Keratinocyte (primary cell): ENCODE data around the gene FRZB. TPM values are rescaled to one million over a fixed set of nuclear protein-coding genes. Genes with fewer than 3 reads are reported as not detected.

Experiments used
- DNase-seq: peaks from one replicate; pipeline ENCODE4 v3.0.0-alpha.2; 2011; ENCODE audit warnings: low read depth, missing footprints, low spot score
- FAIRE-seq: peaks from 2 replicates; lab custom pipeline; 2011; peaks lifted over from hg19 to GRCh38; lab: Jason Lieb, UNC
- H2AFZ ChIP-seq: 2 replicates; pipeline ENCODE4 v1.6.0; 2012; ENCODE audit warnings: low read length, control low read depth, inconsistent platforms; ENCODE audit not compliant: control insufficient read depth
- H3K27ac ChIP-seq: 2 replicates; pipeline ENCODE4 v1.5.1; 2011; ENCODE audit warnings: low read length; ENCODE audit not compliant: control insufficient read depth, insufficient read depth
- H3K27me3 ChIP-seq: 3 replicates; pipeline ENCODE4 v1.6.0; 2011; ENCODE audit warnings: low read length; ENCODE audit not compliant: control insufficient read depth, insufficient read depth; ENCODE audit errors: extremely low read depth
- H3K36me3 ChIP-seq, 2 experiments: 2 replicates in 1 of 2; 3 replicates in 1 of 2; pipeline ENCODE4 v1.5.1; 2011; ENCODE audit warnings: low read length in 2 of 2, mild to moderate bottlenecking in 1 of 2; ENCODE audit not compliant: control insufficient read depth in 2 of 2, insufficient read depth in 2 of 2; ENCODE audit errors: extremely low read depth in 1 of 2
- H3K4me1 ChIP-seq: 3 replicates; pipeline ENCODE4 v1.5.1; 2011; ENCODE audit warnings: low read length; ENCODE audit not compliant: control insufficient read depth, insufficient read depth; ENCODE audit errors: extremely low read depth
- H3K4me2 ChIP-seq: 3 replicates; pipeline ENCODE4 v1.6.0; 2011; ENCODE audit warnings: low read depth, low read length; ENCODE audit not compliant: control insufficient read depth, insufficient read depth; ENCODE audit errors: extremely low read depth
- H3K4me3 ChIP-seq, 3 experiments: fragments of 200-600 bp in 1 of 3; sonication (generic) in 1 of 3; 2 replicates in 2 of 3; 3 replicates in 1 of 3; pipeline ENCODE4 v1.5.1; 2011 to 2016; ENCODE audit warnings: low read length in 3 of 3, mild to moderate bottlenecking in 3 of 3, control low read depth in 2 of 3, inconsistent platforms in 1 of 3, low read depth in 1 of 3, mixed read lengths in 1 of 3, mixed run types in 1 of 3, moderate library complexity in 1 of 3; ENCODE audit not compliant: control insufficient read depth in 2 of 3, insufficient read depth in 2 of 3; ENCODE audit errors: extremely low read depth in 1 of 3
- H3K79me2 ChIP-seq: 2 replicates; pipeline ENCODE4 v1.6.0; 2012; ENCODE audit warnings: low read length; ENCODE audit not compliant: control insufficient read depth, insufficient read depth
- H3K9ac ChIP-seq: 3 replicates; pipeline ENCODE4 v1.6.0; 2011; ENCODE audit warnings: low read length; ENCODE audit not compliant: control insufficient read depth, insufficient read depth; ENCODE audit errors: extremely low read depth
- H3K9me1 ChIP-seq: 3 replicates; pipeline ENCODE4 v1.6.0; 2011; ENCODE audit warnings: low read length; ENCODE audit not compliant: control insufficient read depth, insufficient read depth; ENCODE audit errors: extremely low read depth
- H3K9me3 ChIP-seq: 2 replicates; pipeline ENCODE4 v1.5.1; 2012; ENCODE audit warnings: low read depth, low read length; ENCODE audit not compliant: control insufficient read depth
- H4K20me1 ChIP-seq: 3 replicates; pipeline ENCODE4 v1.6.0; 2011; ENCODE audit warnings: low read length; ENCODE audit not compliant: control insufficient read depth, insufficient read depth; ENCODE audit errors: extremely low read depth
- EZH2 ChIP-seq: IDR thresholded peaks from one replicate; pipeline ENCODE4 v1.6.1; 2012; ENCODE audit warnings: inconsistent platforms, mild to moderate bottlenecking, low read length, moderate library complexity
- dilution Hi-C: fragments of 300-500 bp; cut with MboI; formaldehyde crosslinking; loops from one replicate; pipeline ENCODE4 v1.7.0; 2020; ENCODE audit warnings: low sequenced_read_pairs; ENCODE audit not compliant: extremely low pct_ligation_motif_present
- polyA plus RNA-seq, 5 experiments: library from polyadenylated mRNA; depleted of rRNA in 3 of 5; stranded (reverse) in 3 of 5; stranded (forward) in 1 of 5; unstranded in 1 of 5; fragments of >200 nt; gene quantifications; 1 replicate in 1 of 5; 2 replicates in 3 of 5; 3 replicates in 1 of 5; pipeline versions ENCODE4 v1.2.1 to v1.2.3, GENCODE V29; 2011 to 2012; ENCODE audit warnings: missing spikeins in 2 of 5, low read depth in 1 of 5, low replicate concordance in 1 of 5
- TF ChIP-seq, protein P1 (sequence below), 3 experiments: IDR thresholded peaks in 1 of 3; conservative IDR thresholded peaks in 1 of 3; optimal IDR thresholded peaks in 1 of 3; 2 replicates in 2 of 3; 3 replicates in 1 of 3; pipeline versions ENCODE3 to v1.5.1; 2011; ENCODE audit warnings: low read length in 3 of 3, mild to moderate bottlenecking in 3 of 3, moderate library complexity in 2 of 3, control low read depth in 1 of 3, inconsistent platforms in 1 of 3; ENCODE audit not compliant: insufficient read depth in 2 of 3; ENCODE audit errors: extremely low read depth in 1 of 3

Gene FRZB
- polyA plus RNA-seq, 1 donor (not counting 4 experiments of a cell fraction or from before 2014, with no cell fraction given) = 0.05 TPM

DNA sequence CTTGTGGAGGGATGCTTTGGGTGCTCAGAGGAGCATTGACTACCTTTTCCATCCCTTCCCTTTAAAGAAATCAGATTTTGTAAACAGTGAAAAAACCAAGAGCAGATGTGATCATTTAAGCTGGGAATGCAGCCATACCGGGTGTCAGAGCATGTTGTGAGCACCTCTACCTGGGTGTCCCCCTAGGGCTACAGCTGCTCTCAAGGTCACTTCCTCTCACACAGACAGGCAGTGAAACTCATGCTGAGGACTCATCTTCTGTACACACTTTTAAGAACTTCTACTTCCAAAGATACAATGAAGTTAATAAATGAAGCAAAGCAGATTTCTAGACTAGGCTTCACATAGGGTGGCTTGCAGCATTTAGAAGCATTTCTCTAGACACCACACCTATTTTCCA is 48.4 kb upstream of the FRZB start:
- H4K20me1 ChIP-seq = no peaks in the 10 kb centered on the region
- H3K4me3 ChIP-seq = no peak overlapping the region
- H3K36me3 ChIP-seq = peaks cover 19 to 23% of the 10 kb centered on the region in 2 experiments
- no peaks in the 10 kb centered on the region for H3K9me3 ChIP-seq
- dilution Hi-C loops = no loop called here
- H3K79me2 ChIP-seq = no peaks in the 10 kb centered on the region
- peaks cover 17% of the 10 kb centered on the region for H3K4me1 ChIP-seq
- H2AFZ ChIP-seq = no peak overlapping the region
- DNase-seq (no peak), FAIRE-seq (no peak)
- no peak overlapping the region for H3K27ac ChIP-seq
- TF ChIP-seq, protein P1, sequence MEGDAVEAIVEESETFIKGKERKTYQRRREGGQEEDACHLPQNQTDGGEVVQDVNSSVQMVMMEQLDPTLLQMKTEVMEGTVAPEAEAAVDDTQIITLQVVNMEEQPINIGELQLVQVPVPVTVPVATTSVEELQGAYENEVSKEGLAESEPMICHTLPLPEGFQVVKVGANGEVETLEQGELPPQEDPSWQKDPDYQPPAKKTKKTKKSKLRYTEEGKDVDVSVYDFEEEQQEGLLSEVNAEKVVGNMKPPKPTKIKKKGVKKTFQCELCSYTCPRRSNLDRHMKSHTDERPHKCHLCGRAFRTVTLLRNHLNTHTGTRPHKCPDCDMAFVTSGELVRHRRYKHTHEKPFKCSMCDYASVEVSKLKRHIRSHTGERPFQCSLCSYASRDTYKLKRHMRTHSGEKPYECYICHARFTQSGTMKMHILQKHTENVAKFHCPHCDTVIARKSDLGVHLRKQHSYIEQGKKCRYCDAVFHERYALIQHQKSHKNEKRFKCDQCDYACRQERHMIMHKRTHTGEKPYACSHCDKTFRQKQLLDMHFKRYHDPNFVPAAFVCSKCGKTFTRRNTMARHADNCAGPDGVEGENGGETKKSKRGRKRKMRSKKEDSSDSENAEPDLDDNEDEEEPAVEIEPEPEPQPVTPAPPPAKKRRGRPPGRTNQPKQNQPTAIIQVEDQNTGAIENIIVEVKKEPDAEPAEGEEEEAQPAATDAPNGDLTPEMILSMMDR (optimal IDR thresholded peaks at IDR 0.05 in 1 of 3, IDR thresholded peaks at IDR 0.05 in 1 of 3, conservative IDR thresholded peaks at IDR 0.05 in 1 of 3; ENCODE audit: extremely low read depth in 1 of 3, insufficient read depth in 2 of 3, low read length in 3 of 3) = no peak
- TF ChIP-seq EZH2 = no peak
- H3K27me3 ChIP-seq = no peaks in the 10 kb centered on the region
- H3K4me2 ChIP-seq = no peak overlapping the region
- H3K9me1 ChIP-seq = peaks cover 2% of the 10 kb centered on the region
- H3K9ac ChIP-seq = no peak overlapping the region

DNA sequence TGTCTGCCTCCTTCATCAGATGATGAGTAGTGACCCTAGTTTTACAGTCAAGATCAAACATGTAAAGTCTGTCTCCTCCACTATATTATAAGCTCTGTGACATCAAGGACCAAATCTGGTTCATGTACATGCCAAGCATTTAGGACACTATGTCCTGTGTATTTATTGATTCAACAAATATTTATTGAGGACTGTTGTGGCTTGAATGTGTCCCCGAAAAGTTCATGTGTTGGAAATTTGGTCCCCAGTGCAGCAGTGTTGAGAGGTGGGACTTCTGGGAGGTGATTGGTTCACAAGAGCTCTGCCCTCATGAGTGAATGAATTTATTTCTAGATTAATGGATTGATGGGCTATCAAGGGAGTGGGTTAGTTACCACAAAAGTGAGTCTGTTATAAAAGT is 46.6 kb upstream of the FRZB start:
- no peak overlapping the region for H3K27ac ChIP-seq
- H4K20me1 ChIP-seq = no peaks in the 10 kb centered on the region
- peaks cover 17% of the 10 kb centered on the region for H3K4me1 ChIP-seq
- dilution Hi-C loops = no loop called here
- no peak for FAIRE-seq
- no peaks in the 10 kb centered on the region for H3K9me1 ChIP-seq
- H3K4me2 ChIP-seq = no peak overlapping the region
- H3K9me3 ChIP-seq = no peaks in the 10 kb centered on the region
- H3K79me2 ChIP-seq = no peaks in the 10 kb centered on the region
- no peaks in the 10 kb centered on the region for H3K27me3 ChIP-seq
- H3K9ac ChIP-seq = no peak overlapping the region
- no peak overlapping the region for H2AFZ ChIP-seq
- no peak for DNase-seq
- TF ChIP-seq EZH2 = no peak
- TF ChIP-seq, protein P1 (optimal IDR thresholded peaks at IDR 0.05 in 1 of 3, IDR thresholded peaks at IDR 0.05 in 1 of 3, conservative IDR thresholded peaks at IDR 0.05 in 1 of 3; ENCODE audit: extremely low read depth in 1 of 3, insufficient read depth in 2 of 3, low read length in 3 of 3) = no peak
- no peak overlapping the region for H3K4me3 ChIP-seq
- H3K36me3 ChIP-seq = peaks cover 19 to 21% of the 10 kb centered on the region in 2 experiments
